Measurements from ENCODE around the gene CENPO. TPM values are rescaled to one million over a fixed set of nuclear protein-coding genes. Genes with fewer than 3 reads are reported as not detected.

CENPO gene
- total RNA-seq, 4 donors from 2014 or later, result 4.2 to 8.9 (median 6.3) TPM

DNA sequence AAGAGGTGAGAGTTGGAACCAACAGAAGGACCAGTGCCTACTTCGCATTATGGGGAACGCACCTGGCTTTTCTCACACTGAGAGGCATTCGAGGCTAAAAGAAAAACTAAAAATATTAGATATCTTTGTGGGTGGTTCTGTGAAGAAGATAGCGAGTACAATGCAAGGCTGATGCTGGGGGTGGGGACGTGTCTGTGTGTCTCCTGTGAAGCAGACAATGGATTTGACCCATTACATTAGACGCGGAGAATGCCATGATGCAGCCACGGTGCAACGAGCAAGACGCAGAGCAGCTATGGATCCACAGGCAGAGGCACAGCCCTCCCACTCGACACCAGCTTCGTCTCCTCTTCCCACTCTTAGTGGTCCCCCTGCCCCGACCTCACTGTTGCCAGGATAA lies 65.8 kb downstream of the CENPO start:
- intact Hi-C loops (cut with DNase I), result no loop called here
- TF ChIP-seq, protein P1, sequence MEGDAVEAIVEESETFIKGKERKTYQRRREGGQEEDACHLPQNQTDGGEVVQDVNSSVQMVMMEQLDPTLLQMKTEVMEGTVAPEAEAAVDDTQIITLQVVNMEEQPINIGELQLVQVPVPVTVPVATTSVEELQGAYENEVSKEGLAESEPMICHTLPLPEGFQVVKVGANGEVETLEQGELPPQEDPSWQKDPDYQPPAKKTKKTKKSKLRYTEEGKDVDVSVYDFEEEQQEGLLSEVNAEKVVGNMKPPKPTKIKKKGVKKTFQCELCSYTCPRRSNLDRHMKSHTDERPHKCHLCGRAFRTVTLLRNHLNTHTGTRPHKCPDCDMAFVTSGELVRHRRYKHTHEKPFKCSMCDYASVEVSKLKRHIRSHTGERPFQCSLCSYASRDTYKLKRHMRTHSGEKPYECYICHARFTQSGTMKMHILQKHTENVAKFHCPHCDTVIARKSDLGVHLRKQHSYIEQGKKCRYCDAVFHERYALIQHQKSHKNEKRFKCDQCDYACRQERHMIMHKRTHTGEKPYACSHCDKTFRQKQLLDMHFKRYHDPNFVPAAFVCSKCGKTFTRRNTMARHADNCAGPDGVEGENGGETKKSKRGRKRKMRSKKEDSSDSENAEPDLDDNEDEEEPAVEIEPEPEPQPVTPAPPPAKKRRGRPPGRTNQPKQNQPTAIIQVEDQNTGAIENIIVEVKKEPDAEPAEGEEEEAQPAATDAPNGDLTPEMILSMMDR (IDR thresholded peaks at IDR 0.05), result no peak
- TF ChIP-seq POLR2A (IDR thresholded peaks at IDR 0.05), result no peak
- 93 to 96% methylated on average over 12 to 13 of the region's 13 CpGs for WGBS, 2 donors
- no peak for DNase-seq
- Histone ChIP-seq H3K27me3 (no peaks in the 10 kb centered on the region), H3K4me3 (replicated peaks in 1 of 3) (no peak overlapping the region), H3K36me3 (no peaks in the 10 kb centered on the region), H3K27ac (no peak overlapping the region), H3K4me1 (peaks cover 0 to 18% of the 10 kb centered on the region in 2 donors), H3K9me3 (no peaks in the 10 kb centered on the region)

- intact Hi-C loops (cut with DNase I), result no loop called here
- H3K27ac ChIP-seq, result peak overlapping the region in 1 of 3 donors; percentile 36
- TF ChIP-seq, protein P1 (IDR thresholded peaks at IDR 0.05), result no peak
- no peak for TF ChIP-seq POLR2A (IDR thresholded peaks at IDR 0.05)
- no peaks in the 10 kb centered on the region for H3K9me3 ChIP-seq
- DNase-seq, result no peak
- no peaks in the 10 kb centered on the region for H3K27me3 ChIP-seq
- 88 to 89% methylated on average over 7 to 15 of the region's 15 CpGs for WGBS, 2 donors
- H3K4me1 ChIP-seq, result peaks cover 0 to 18% of the 10 kb centered on the region in 2 donors
- H3K4me3 ChIP-seq (replicated peaks in 1 of 3), result no peak overlapping the region
- H3K36me3 ChIP-seq, result no peaks in the 10 kb centered on the region
Measured at GRCh38 chr2:24859968-24860600, 66.9 kb downstream of the CENPO start.

DNA sequence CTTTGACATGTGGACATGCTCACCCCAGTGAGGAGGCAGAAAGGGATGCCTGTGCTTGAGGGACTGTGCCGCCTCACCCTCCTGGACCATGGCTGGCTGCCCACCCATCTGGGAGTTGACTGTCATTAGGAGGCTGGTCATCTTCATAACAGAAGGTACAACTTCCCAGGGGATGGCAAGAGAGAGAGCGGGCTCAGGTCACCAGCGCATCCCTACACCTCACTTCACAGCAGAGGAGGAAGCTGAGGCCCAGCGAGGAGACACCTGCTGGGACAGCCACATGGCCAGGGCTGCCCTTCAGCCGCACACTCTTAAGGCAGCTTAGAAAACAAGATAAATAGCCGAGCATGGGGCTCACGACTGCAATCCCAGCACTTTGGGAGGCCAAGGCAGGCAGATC lies 67.4 kb downstream of the CENPO start:
- Histone ChIP-seq H3K4me3 (replicated peaks in 1 of 3) (no peak overlapping the region), H3K4me1 (peaks cover 0 to 18% of the 10 kb centered on the region in 2 donors), H3K27me3 (no peaks in the 10 kb centered on the region), H3K27ac (peak overlapping the region in 2 of 3 donors; percentile 28 to 36), H3K9me3 (no peaks in the 10 kb centered on the region), H3K36me3 (no peaks in the 10 kb centered on the region)
- TF ChIP-seq, protein P1 (IDR thresholded peaks at IDR 0.05), result no peak
- no peak for TF ChIP-seq POLR2A (IDR thresholded peaks at IDR 0.05)
- DNase-seq, result no peak
- 88 to 99% methylated on average over 6 to 7 of the region's 7 CpGs for WGBS, 2 donors
- intact Hi-C loops (cut with DNase I), result no loop called here

DNA sequence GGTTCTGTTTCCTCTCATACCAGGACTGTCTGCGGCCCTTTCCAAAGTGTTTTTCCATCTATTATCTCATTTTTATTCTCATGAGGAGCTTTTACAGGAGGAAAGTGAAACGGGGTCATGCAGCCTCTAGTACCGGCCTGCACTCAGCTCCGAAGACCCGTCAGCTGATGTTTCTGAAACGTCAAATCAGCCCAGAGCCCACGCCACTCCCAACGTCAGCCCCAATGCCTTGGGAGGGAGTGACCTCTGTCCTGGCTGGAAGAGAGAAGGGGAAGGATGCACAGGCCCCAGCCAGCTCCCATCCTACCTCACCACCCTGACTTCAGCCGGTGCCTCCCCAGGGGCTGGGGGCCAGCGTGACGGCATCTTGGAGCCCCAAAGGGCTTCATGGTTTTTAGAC lies 68.3 kb downstream of the CENPO start:
- Histone ChIP-seq H3K27ac (peak overlapping the region in 2 of 3 donors; percentile 38 to 46), H3K36me3 (no peaks in the 10 kb centered on the region), H3K9me3 (no peaks in the 10 kb centered on the region), H3K27me3 (no peaks in the 10 kb centered on the region), H3K4me1 (peaks cover 0 to 12% of the 10 kb centered on the region in 2 donors), H3K4me3 (replicated peaks in 1 of 3) (no peak overlapping the region)
- intact Hi-C loops (cut with DNase I), result no loop called here
- no peak for DNase-seq
- 81 to 84% methylated on average over 9 to 11 of the region's 11 CpGs for WGBS, 2 donors
- no peak for TF ChIP-seq POLR2A (IDR thresholded peaks at IDR 0.05)
- TF ChIP-seq, protein P1 (IDR thresholded peaks at IDR 0.05), result no peak

DNA sequence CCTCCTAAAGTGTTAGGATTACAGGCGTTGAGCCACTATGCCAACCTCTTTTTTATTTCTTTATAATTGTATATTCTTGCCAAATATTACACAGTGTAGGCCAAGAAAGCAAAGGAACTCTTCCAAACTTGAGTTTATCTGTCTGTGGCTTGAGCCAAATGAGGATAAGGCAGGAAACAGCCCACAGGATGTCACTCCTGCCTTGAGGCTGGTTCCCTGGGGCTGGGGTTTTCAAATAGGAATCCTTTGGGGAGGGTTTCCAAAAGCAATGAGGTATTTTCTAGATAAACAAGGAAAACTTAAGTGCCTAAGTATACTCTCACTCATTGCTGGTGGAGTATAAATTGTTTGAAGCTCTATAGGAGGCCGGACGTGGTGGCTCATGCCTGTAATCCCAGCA lies 70.4 kb downstream of the CENPO start:
- no peak for DNase-seq
- H3K4me3 ChIP-seq (replicated peaks in 1 of 3), result no peak overlapping the region
- no peak for TF ChIP-seq POLR2A (IDR thresholded peaks at IDR 0.05)
- TF ChIP-seq, protein P1 (IDR thresholded peaks at IDR 0.05), result no peak
- 82 to 93% methylated on average over 3 of the region's 3 CpGs for WGBS, 2 donors
- no peaks in the 10 kb centered on the region for H3K36me3 ChIP-seq
- H3K9me3 ChIP-seq, result no peaks in the 10 kb centered on the region
- no peak overlapping the region for H3K27ac ChIP-seq
- no peaks in the 10 kb centered on the region for H3K27me3 ChIP-seq
- intact Hi-C loops (cut with DNase I), result no loop called here
- H3K4me1 ChIP-seq, result no peaks in the 10 kb centered on the region

Measured in thyroid gland (tissue), 4 donors.